ENCODE data around the gene RXFP3. TPM values are rescaled to one million over a fixed set of nuclear protein-coding genes. Genes with fewer than 3 reads are reported as not detected.
A peak's percentile ranks its signal among the peaks of the same experiment; 100 is the strongest.

Gene RXFP3
- total and polyA plus RNA-seq, 2 of the 8 experiments (the other 6 are each of a cell fraction or from before 2014, with no cell fraction given) = 0.15 TPM; not detected in 1

GRCh38 chr5:33927685-33928084 is 8.5 kb upstream of the RXFP3 start:
- no peak overlapping the region for H3K56ac ChIP-seq (replicated peaks; ENCODE audit: insufficient read length, low read depth, low read length)
- ChIA-PET POLR2A (ENCODE audit: partially characterized antibody) (interaction anchor here (0.6 kb wide), 1 partner anchor 146 kb away, joined by 3 read pairs; no protein-coding TSS in a partner anchor), CTCF (ENCODE audit: partially characterized antibody) (no interaction called here)
- no peak overlapping the region for H3K23ac ChIP-seq (ENCODE audit: insufficient read length)
- no peak overlapping the region for H3K9ac ChIP-seq (replicated peaks in 1 of 4; ENCODE audit: extremely low read depth in 1 of 4, low read depth in 3 of 4, low read length in 3 of 4)
- 0 out of 2 replicates have a peak overlapping the region, but pooled peaks have one; percentile 35 for H2AFZ ChIP-seq (ENCODE audit: low read length)
- 0 out of 2 replicates have a peak overlapping the region, but pooled peaks have one; percentile 11 for H2BK12ac ChIP-seq (ENCODE audit: low read depth, low read length)
- H3K4me3 ChIP-seq (ENCODE audit: extremely low read depth in 1 of 4, insufficient read depth in 2 of 4, low read depth in 3 of 4, low read length in 4 of 4) = no peak overlapping the region
- no peaks in the 10 kb centered on the region for H3K27me3 ChIP-seq (replicated peaks in 1 of 4; ENCODE audit: control insufficient read depth in 3 of 4, extremely low read depth in 1 of 4, insufficient read depth in 3 of 4, low read length in 3 of 4)
- no peak overlapping the region for H3K18ac ChIP-seq (ENCODE audit: extremely low read depth, low read length)
- no peak overlapping the region for H4K8ac ChIP-seq (ENCODE audit: extremely low read depth, insufficient read depth, low read length)
- H3K14ac ChIP-seq (ENCODE audit: insufficient read length) = no peak overlapping the region
- H3K23me2 ChIP-seq (ENCODE audit: low read depth, low read length) = no peaks in the 10 kb centered on the region
- no peak overlapping the region for H3K27ac ChIP-seq (ENCODE audit: low read depth, low read length)
- H3K4me2 ChIP-seq (ENCODE audit: insufficient read depth in 1 of 2, low read depth in 2 of 2, low read length in 2 of 2) = no peak overlapping the region
- H2BK15ac ChIP-seq (ENCODE audit: low read length) = no peak overlapping the region
- no peaks in the 10 kb centered on the region for H4K20me1 ChIP-seq (replicated peaks in 1 of 2; ENCODE audit: control insufficient read depth in 1 of 2, insufficient read depth in 2 of 2, low read length in 2 of 2)
- WGBS, 2 experiments (ENCODE audit: extremely low coverage in 1 of 2, insufficient coverage in 1 of 2, insufficient read length in 1 of 2, insufficient replicate concordance in 2 of 2, low coverage in 1 of 2, low lambda C conversion rate in 2 of 2, missing lambda C conversion rate in 1 of 2) = 63% methylated on average over 4 of the region's 4 CpGs; no CpG with 5 or more reads in 1 of the 2 experiments
- no peak overlapping the region for H2BK5ac ChIP-seq (ENCODE audit: low read depth, low read length)
- H3K4me1 ChIP-seq (replicated peaks in 1 of 4; ENCODE audit: control insufficient read depth in 3 of 4, insufficient read depth in 4 of 4, low read length in 3 of 4) = peaks cover 2 to 15% (median 10%) of the 10 kb centered on the region in 4 experiments; a peak in 5 of 7 replicates
- no peak overlapping the region for H2BK20ac ChIP-seq (ENCODE audit: low read length)
- H3K79me2 ChIP-seq (ENCODE audit: control insufficient read depth in 1 of 2, insufficient read depth in 2 of 2, low read length in 2 of 2) = no peaks in the 10 kb centered on the region
- H3K79me1 ChIP-seq (ENCODE audit: low read depth, low read length) = no peaks in the 10 kb centered on the region
- H3K4ac ChIP-seq (replicated peaks; ENCODE audit: insufficient read length, low read depth, low read length) = no peak overlapping the region
- no peak overlapping the region for H4K5ac ChIP-seq (ENCODE audit: insufficient read length, low read depth, low read length)
- no peak for DNase-seq (ENCODE audit: low read depth in 1 of 2, low spot score in 2 of 2)
- no peak overlapping the region for H2AK5ac ChIP-seq (ENCODE audit: low read depth, low read length)
- no peak overlapping the region for H4K91ac ChIP-seq (replicated peaks; ENCODE audit: insufficient read length, low read length)
- H3K36me3 ChIP-seq (ENCODE audit: control insufficient read depth in 2 of 4, insufficient read depth in 4 of 4, low read length in 3 of 4) = no peaks in the 10 kb centered on the region
- no peaks in the 10 kb centered on the region for H3K9me3 ChIP-seq (ENCODE audit: insufficient read depth in 2 of 2, low read depth in 1 of 2, low read length in 1 of 2)
- FAIRE-seq = no peak
- no peak overlapping the region for H2BK120ac ChIP-seq (replicated peaks; ENCODE audit: low read depth, low read length)
- TF ChIP-seq TBP (IDR thresholded peaks at IDR 0.05; ENCODE audit: low read depth, low read length) (no peak), GTF2F1 (IDR thresholded peaks at IDR 0.05; ENCODE audit: borderline replicate concordance, low read depth, low read length) (no peak), CREB1 (IDR thresholded peaks at IDR 0.05) (no peak), JUND (IDR thresholded peaks at IDR 0.05; ENCODE audit: low read length) (no peak), NANOG (IDR thresholded peaks at IDR 0.05; ENCODE audit: insufficient read depth, low read depth, low read length, poor library complexity, severe bottlenecking) (no peak), SRF (IDR thresholded peaks at IDR 0.05; ENCODE audit: low read depth, low read length) (no peak), HDAC2 (IDR thresholded peaks at IDR 0.05; ENCODE audit: borderline replicate concordance in 1 of 2, low read depth in 2 of 2, low read length in 2 of 2) (no peak), TAF1 (IDR thresholded peaks at IDR 0.05; ENCODE audit: low read depth, low read length) (no peak), TAF7 (optimal IDR thresholded peaks at IDR 0.05; ENCODE audit: borderline replicate concordance, low read depth, low read length) (no peak), EGR1 (IDR thresholded peaks at IDR 0.05; ENCODE audit: borderline replicate concordance, low read depth, low read length) (no peak), CTCF (IDR thresholded peaks at IDR 0.05; ENCODE audit: control extremely low read depth in 1 of 3, insufficient read depth in 1 of 3, low read depth in 1 of 3, low read length in 3 of 3) (no peak), CBX8 (IDR thresholded peaks at IDR 0.05; ENCODE audit: borderline replicate concordance, low read depth, low read length) (no peak)
